NCI-H345 treated with DMSO at 0.1 percent for 48 hours (cell line): ENCODE measurements around the gene SPC24.
A peak's percentile ranks its signal among the peaks of the same experiment; 100 is the strongest.

Experiments
- DNase-seq: peaks from one replicate; lab custom pipeline; 2025; ENCODE audit not compliant: unreplicated experiment; lab: John Stamatoyannopoulos, UW

SPC24 gene

GRCh38 chr19:11155373-11156120, at the start of gene SPC24:
Gene SPC24 (minus strand): TSS chr19:11155782. CDS start chr19:11155776, 6 bp downstream.
- DNase-seq = peak; percentile 50

- no peak for DNase-seq
Measured at GRCh38 chr19:11204943-11205349, 49.4 kb upstream of the SPC24 start.

- no peak for DNase-seq
Measured at GRCh38 chr19:11204076-11204602, 48.6 kb upstream of the SPC24 start.

- DNase-seq = no peak
Measured at GRCh38 chr19:11203194-11204075, 47.9 kb upstream of the SPC24 start.

- no peak for DNase-seq
Measured at GRCh38 chr19:11202488-11203193, 47.1 kb upstream of the SPC24 start.

GRCh38 chr19:11201791-11202190, 46.2 kb upstream of the SPC24 start:
- no peak for DNase-seq

GRCh38 chr19:11200931-11201330, 45.3 kb upstream of the SPC24 start:
- no peak for DNase-seq

- no peak for DNase-seq
Measured at GRCh38 chr19:11200015-11200574, 44.5 kb upstream of the SPC24 start.

- no peak for DNase-seq
Measured at GRCh38 chr19:11199517-11199916, 43.9 kb upstream of the SPC24 start.

- DNase-seq = no peak
Measured at GRCh38 chr19:11198769-11199424, 43.3 kb upstream of the SPC24 start.

GRCh38 chr19:11198175-11198534, 42.6 kb upstream of the SPC24 start:
- no peak for DNase-seq

- DNase-seq = peak; percentile 3
Measured at GRCh38 chr19:11197291-11198174, 42.0 kb upstream of the SPC24 start, which contains the start of gene KANK2. Gene KANK2 (minus strand): TSS chr19:11197545. CDS start chr19:11194511, 3,034 bp downstream.

GRCh38 chr19:11196406-11197287, 41.1 kb upstream of the SPC24 start:
- DNase-seq = no peak

GRCh38 chr19:11195681-11196080, 40.1 kb upstream of the SPC24 start:
- no peak for DNase-seq

- DNase-seq = no peak
Measured at GRCh38 chr19:11194656-11195558, 39.3 kb upstream of the SPC24 start.

GRCh38 chr19:11194173-11194572, 38.6 kb upstream of the SPC24 start:
- no peak for DNase-seq
